H9 (cell line): ENCODE data around the gene ZNF672. TPM values are rescaled to one million over a fixed set of nuclear protein-coding genes. Genes with fewer than 3 reads are reported as not detected.

ENCODE experiments used
- DNase-seq: peaks from one replicate; pipeline ENCODE4 v3.0.0-alpha.2; 2017
- H2AFZ ChIP-seq: one replicate; pipeline ENCODE4 v1.6.1; 2013; ENCODE audit warnings: mild to moderate bottlenecking, low read length, control low read depth, moderate library complexity
- H2AK5ac ChIP-seq: 2 replicates; pipeline ENCODE4 v1.6.1; 2013; ENCODE audit warnings: low read length, control low read depth, mixed read lengths; ENCODE audit not compliant: insufficient read length
- H2BK120ac ChIP-seq: one replicate; pipeline ENCODE4 v1.6.1; 2013; ENCODE audit warnings: low read depth, mild to moderate bottlenecking, low read length, control low read depth, inconsistent platforms; ENCODE audit not compliant: poor library complexity, severe bottlenecking
- H2BK12ac ChIP-seq: 2 replicates; pipeline ENCODE4 v1.6.1; 2013; ENCODE audit warnings: low read length, control low read depth, mixed read lengths, low read depth; ENCODE audit not compliant: insufficient read length
- H2BK15ac ChIP-seq: 2 replicates; pipeline ENCODE4 v1.6.1; 2013; ENCODE audit warnings: low read depth, low read length, control low read depth
- H2BK20ac ChIP-seq: one replicate; pipeline ENCODE4 v1.6.1; 2013; ENCODE audit warnings: low read depth, mild to moderate bottlenecking, low read length, control low read depth, inconsistent platforms; ENCODE audit not compliant: poor library complexity, severe bottlenecking
- H2BK5ac ChIP-seq: 2 replicates; pipeline ENCODE4 v1.6.1; 2013; ENCODE audit warnings: low read length, control low read depth, mixed read lengths; ENCODE audit not compliant: insufficient read length
- H3K14ac ChIP-seq: 2 replicates; pipeline ENCODE4 v1.6.1; 2013; ENCODE audit warnings: low read length, control low read depth; ENCODE audit not compliant: insufficient read depth
- H3K18ac ChIP-seq: 2 replicates; pipeline ENCODE4 v1.6.1; 2013; ENCODE audit warnings: low read depth, mild to moderate bottlenecking, mixed read lengths, low read length, control low read depth; ENCODE audit not compliant: insufficient read length
- H3K23ac ChIP-seq: 2 replicates; pipeline ENCODE4 v1.6.1; 2013; ENCODE audit warnings: low read length, control low read depth, mixed read lengths, low read depth; ENCODE audit not compliant: insufficient read length
- H3K23me2 ChIP-seq: 2 replicates; pipeline ENCODE4 v1.6.1; 2013; ENCODE audit warnings: low read depth, mild to moderate bottlenecking, mixed read lengths, low read length, control low read depth; ENCODE audit not compliant: insufficient read length, poor library complexity, severe bottlenecking
- H3K27ac ChIP-seq: 2 replicates; pipeline ENCODE4 v1.5.1; 2013; ENCODE audit warnings: low read length, control low read depth, mixed read lengths, low read depth; ENCODE audit not compliant: insufficient read length
- H3K27me3 ChIP-seq: 2 replicates; pipeline ENCODE4 v1.6.1; 2013; ENCODE audit warnings: low read length, control low read depth, inconsistent platforms; ENCODE audit not compliant: insufficient read depth
- H3K4ac ChIP-seq: 2 replicates; pipeline ENCODE4 v1.6.1; 2013; ENCODE audit warnings: low read depth, mild to moderate bottlenecking, control low read depth, inconsistent platforms, low read length, moderate library complexity
- H3K4me1 ChIP-seq: 2 replicates; pipeline ENCODE4 v1.6.1; 2013; ENCODE audit warnings: low read length, control low read depth, inconsistent platforms; ENCODE audit not compliant: insufficient read depth
- H3K4me2 ChIP-seq: 2 replicates; pipeline ENCODE4 v1.6.1; 2013; ENCODE audit warnings: low read length, control low read depth, mixed read lengths; ENCODE audit not compliant: insufficient read length, insufficient read depth
- H3K56ac ChIP-seq: 2 replicates; pipeline ENCODE4 v1.6.1; 2013; ENCODE audit warnings: low read depth, mild to moderate bottlenecking, mixed read lengths, low read length, control low read depth; ENCODE audit not compliant: insufficient read length
- H3K79me1 ChIP-seq: 2 replicates; pipeline ENCODE4 v1.6.1; 2013; ENCODE audit warnings: low read depth, mild to moderate bottlenecking, moderate library complexity, low read length, control low read depth, inconsistent platforms; ENCODE audit not compliant: insufficient read depth, poor library complexity, severe bottlenecking
- H3K79me2 ChIP-seq: 2 replicates; pipeline ENCODE4 v1.6.1; 2013; ENCODE audit warnings: low read length, control low read depth, inconsistent platforms; ENCODE audit not compliant: insufficient read depth
- H3K9ac ChIP-seq: 2 replicates; pipeline ENCODE4 v1.6.1; 2013; ENCODE audit warnings: low read length, control low read depth, mixed read lengths; ENCODE audit not compliant: insufficient read length; ENCODE audit errors: extremely low read depth
- H3K9me3 ChIP-seq: one replicate; pipeline ENCODE4 v1.6.1; 2013; ENCODE audit warnings: low read depth, low read length, inconsistent platforms; ENCODE audit not compliant: control insufficient read depth
- H3T11ph ChIP-seq: one replicate; pipeline ENCODE4 v1.6.1; 2013; ENCODE audit warnings: mild to moderate bottlenecking, low read length, control low read depth, inconsistent platforms
- H4K20me1 ChIP-seq: one replicate; pipeline ENCODE4 v1.6.1; 2013; ENCODE audit not compliant: control insufficient read depth, insufficient read length, insufficient read depth
- H4K5ac ChIP-seq: 2 replicates; pipeline ENCODE4 v1.6.1; 2013; ENCODE audit warnings: low read depth, mild to moderate bottlenecking, mixed read lengths, low read length, control low read depth; ENCODE audit not compliant: insufficient read length
- H4K8ac ChIP-seq: replicated peaks from 2 replicates; pipeline ENCODE4 v1.6.1; 2013; ENCODE audit warnings: low read length, control low read depth, mixed read lengths, low read depth; ENCODE audit not compliant: insufficient read length
- H4K91ac ChIP-seq: 2 replicates; pipeline ENCODE4 v1.6.1; 2013; ENCODE audit warnings: low read depth, mild to moderate bottlenecking, moderate library complexity, mixed read lengths, low read length, control low read depth; ENCODE audit not compliant: insufficient read length
- H3K27ac Mint-ChIP-seq, 3 experiments: 2 replicates in 2 of 3; 3 replicates in 1 of 3; pipeline ENCODE4 v1.8.0; 2020 to 2021; ENCODE audit warnings: mixed read lengths in 3 of 3, mild to moderate bottlenecking in 1 of 3, moderate library complexity in 1 of 3
- H3K27me3 Mint-ChIP-seq: 2 replicates; pipeline ENCODE4 v1.8.0; 2021; ENCODE audit warnings: low read depth, mild to moderate bottlenecking, moderate library complexity, mixed read lengths
- H3K36me3 Mint-ChIP-seq, 3 experiments: 2 replicates in 2 of 3; 3 replicates in 1 of 3; pipeline ENCODE4 v1.8.0; 2020 to 2021; ENCODE audit warnings: low read depth in 3 of 3, mixed read lengths in 3 of 3; ENCODE audit not compliant: insufficient read depth in 1 of 3
- H3K4me1 Mint-ChIP-seq, 2 experiments: 2 replicates each; pipeline ENCODE4 v1.8.0; 2020; ENCODE audit warnings: mixed read lengths in 2 of 2
- H3K4me3 Mint-ChIP-seq, 2 experiments: 2 replicates in 1 of 2; 3 replicates in 1 of 2; pipeline ENCODE4 v1.8.0; 2020 to 2021; ENCODE audit warnings: mild to moderate bottlenecking in 2 of 2, mixed read lengths in 2 of 2, moderate library complexity in 1 of 2
- H3K9me3 Mint-ChIP-seq, 2 experiments: 2 replicates in 1 of 2; 3 replicates in 1 of 2; pipeline ENCODE4 v1.8.0; 2020; ENCODE audit warnings: mild to moderate bottlenecking in 2 of 2, mixed read lengths in 2 of 2, moderate library complexity in 1 of 2
- CTCF ChIP-seq: fragments of 200-600 bp; sonication (generic); conservative IDR thresholded peaks from 3 replicates; pipeline ENCODE4 v1.8.0; 2021; ENCODE audit warnings: antibody characterized with exemption, mild to moderate bottlenecking
- WGBS: extraction: QIAGEN DNeasy Blood & Tissue Kit; methylation state at CpG from one replicate; pipeline ENCODE4 v1.1.7; 2013; ENCODE audit warnings: missing lambda C conversion rate, low lambda C conversion rate, mixed read lengths; ENCODE audit not compliant: insufficient read length; ENCODE audit errors: extremely low coverage; 5-methylcytosine and 5-hydroxymethylcytosine counted together
- total RNA-seq: library from RNA; stranded (reverse); gene quantifications from 2 replicates; pipeline ENCODE4 v1.2.1, GENCODE V29; 2021

ZNF672 gene
- total RNA-seq, 1 experiment from 2014 or later, result 29.4 TPM

GRCh38 chr1:248857749-248858095 is 19.7 kb downstream of the ZNF672 start:
- no peak for DNase-seq
- peak overlapping the region; percentile 55 for H3K4me2 ChIP-seq
- peak overlapping the region in 1 of 3 experiments; percentile 98; a peak in 3 of 7 replicates for H3K27ac Mint-ChIP-seq
- no peaks in the 10 kb centered on the region for H4K20me1 ChIP-seq
- H2BK15ac ChIP-seq, result no peak overlapping the region
- H3K23me2 ChIP-seq, result peaks cover 17% of the 10 kb centered on the region
- peak overlapping the region; percentile 13 for H3K14ac ChIP-seq
- H3K56ac ChIP-seq, result no peak overlapping the region
- H3K18ac ChIP-seq, result peak overlapping the region; percentile 46
- no peaks in the 10 kb centered on the region for H3K79me1 ChIP-seq
- H3K9me3 ChIP-seq, result no peaks in the 10 kb centered on the region
- H3K27me3 ChIP-seq, result no peaks in the 10 kb centered on the region; the same call in 1 of the 2 replicates
- H3K27ac ChIP-seq, result no peak overlapping the region
- H4K91ac ChIP-seq, result no peak overlapping the region
- H3K9me3 Mint-ChIP-seq, result peaks cover 0 to 2% of the 10 kb centered on the region in 2 experiments; a peak in 2 of 5 replicates
- no peaks in the 10 kb centered on the region for H3K4me1 ChIP-seq
- no peak overlapping the region for H2BK20ac ChIP-seq
- peaks cover 15 to 18% of the 10 kb centered on the region in 2 experiments for H3K4me1 Mint-ChIP-seq
- no peak overlapping the region for H4K8ac ChIP-seq
- peaks cover 28% of the 10 kb centered on the region for H3K27me3 Mint-ChIP-seq
- H2AFZ ChIP-seq, result no peak overlapping the region
- no peak overlapping the region for H2AK5ac ChIP-seq
- no peak overlapping the region for H2BK5ac ChIP-seq
- H4K5ac ChIP-seq, result no peak overlapping the region
- H3K79me2 ChIP-seq, result no peaks in the 10 kb centered on the region
- no peak overlapping the region for H3K23ac ChIP-seq
- no peak overlapping the region for H2BK120ac ChIP-seq
- no peak for TF ChIP-seq CTCF
- H3K4me3 Mint-ChIP-seq, result peak overlapping the region; percentile 87 to 92
- WGBS, result no CpG with 5 or more reads among the region's 4 CpGs
- H3K36me3 Mint-ChIP-seq, result peaks cover 0 to 30% (median 26%) of the 10 kb centered on the region in 3 experiments; a peak in 5 of 7 replicates
- H3K4ac ChIP-seq, result no peak overlapping the region
- H2BK12ac ChIP-seq, result no peak overlapping the region
- peak overlapping the region; percentile 53 for H3K9ac ChIP-seq
- H3T11ph ChIP-seq, result no peak overlapping the region
